CD4-positive, alpha-beta T cell treated with Interferon alpha-2 for 1 hour (primary cell): ENCODE results near the gene SEPHS2.
A peak's percentile ranks its signal among the peaks of the same experiment; 100 is the strongest.
"Not testable (repeated sequence)": the region's sequence is repeated elsewhere in the genome, so short reads cannot be mapped to it uniquely, and the experiment has no call there.

Experiments used
- DNase-seq, 2 donors: peaks; one replicate each; pipeline ENCODE4 v3.0.0-alpha.2; 2020 to 2022

SEPHS2 gene

DNA sequence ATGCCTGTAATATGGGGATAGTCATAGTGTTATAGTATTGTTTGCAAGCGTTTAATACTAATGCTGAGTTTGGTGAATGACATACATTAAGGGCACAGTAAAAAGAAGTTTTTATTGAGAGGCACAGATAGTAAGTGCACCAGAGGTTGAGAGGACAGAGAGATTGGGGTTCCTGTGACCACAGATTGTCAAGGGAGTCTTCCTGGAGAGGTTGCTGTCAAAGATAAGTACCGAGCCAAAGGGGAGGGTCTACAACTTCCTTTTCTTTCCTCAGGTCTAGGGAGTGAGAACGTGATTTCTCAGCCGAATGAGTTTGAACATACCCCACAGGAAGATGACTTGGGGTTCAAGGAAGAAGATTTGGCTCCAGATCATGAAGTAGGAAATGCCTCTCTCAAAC lies 48.6 kb downstream of the SEPHS2 start:
- DNase-seq = no peak

DNA sequence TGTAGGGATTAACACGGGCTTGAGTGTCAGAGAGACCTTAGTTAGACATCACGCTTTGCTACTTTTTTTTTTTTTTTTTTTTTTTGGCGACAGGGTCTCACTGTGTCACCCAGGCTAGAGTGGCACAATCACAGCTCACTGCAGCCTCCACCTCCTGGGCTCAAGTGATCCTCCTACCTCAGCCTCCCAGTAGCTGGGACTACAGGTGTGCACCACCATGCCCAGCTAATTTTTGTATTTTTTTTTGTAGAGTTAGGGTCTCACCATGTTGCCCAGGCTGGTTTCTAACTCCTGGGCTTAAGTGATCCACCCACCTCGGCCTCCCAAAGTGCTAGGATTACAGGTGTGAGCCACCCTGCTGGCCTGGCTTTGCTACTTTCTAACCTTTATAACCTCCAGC lies 49.0 kb downstream of the SEPHS2 start:
- DNase-seq = not testable (repeated sequence)

- DNase-seq = no peak
Measured at GRCh38 chr16:30395992-30396585, 49.6 kb downstream of the SEPHS2 start.

DNA sequence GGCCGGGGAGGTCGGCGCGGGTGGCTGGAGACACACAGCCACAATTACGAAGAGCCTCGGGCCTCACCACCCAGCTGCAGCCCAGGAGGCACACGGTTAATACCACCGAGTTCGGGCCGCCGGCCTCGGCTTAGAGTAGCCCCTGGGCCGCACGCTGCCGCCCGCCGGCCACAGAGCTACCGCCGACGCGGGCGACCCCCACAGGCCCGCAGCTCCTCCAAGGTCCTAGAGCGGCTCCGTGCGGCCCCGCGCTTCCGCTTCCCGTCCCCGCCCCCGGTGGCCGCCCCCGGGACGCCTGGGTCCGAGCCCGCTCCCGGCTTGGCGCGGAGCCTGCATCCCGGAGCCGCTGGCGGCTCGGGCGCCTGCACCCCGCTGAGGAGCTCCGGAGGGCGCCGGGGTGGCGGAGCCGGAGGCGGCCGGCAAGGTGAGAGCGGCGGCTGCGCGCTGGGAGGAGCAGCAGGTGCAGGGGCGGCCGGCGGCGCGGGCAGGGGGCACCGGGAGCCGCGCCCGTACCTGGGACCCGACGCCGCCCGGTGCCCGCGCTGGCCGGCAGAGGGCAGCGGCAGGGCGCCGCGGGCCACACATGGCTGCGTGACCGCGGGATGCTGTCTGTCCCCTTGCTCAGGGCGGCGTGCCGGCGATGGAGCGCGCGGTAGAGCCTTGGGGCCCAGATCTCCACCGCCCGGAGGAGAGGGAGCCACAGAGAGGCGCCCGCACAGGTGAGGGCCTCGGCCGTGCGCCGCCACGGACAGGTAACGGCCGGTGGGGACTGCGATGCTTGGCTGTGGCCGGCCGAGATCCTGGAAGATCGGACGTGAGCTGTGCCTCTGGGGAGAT lies 50.3 kb downstream of the SEPHS2 start, which contains the start of gene ZNF48:
ZNF48 (plus strand) TSS at position 266 of the 837 bp plus-strand sequence; CDS start at position 641, 375 bp downstream.
- peak; percentile 65 to 66 for DNase-seq

- no peak for DNase-seq
Measured at GRCh38 chr16:30394592-30395154, 51.0 kb downstream of the SEPHS2 start.
